NCI-H1092 (cell line): ENCODE measurements around the gene TIMELESS.
"Not testable (repeated sequence)": the region's sequence is repeated elsewhere in the genome, so short reads cannot be mapped to it uniquely, and the experiment has no call there.

Source experiments
- DNase-seq: peaks from one replicate; lab custom pipeline; 2025; lab: John Stamatoyannopoulos, UW

TIMELESS gene

GRCh38 chr12:56404227-56404626 lies 45.0 kb downstream of the TIMELESS start:
- DNase-seq, result not testable (repeated sequence)

- not testable (repeated sequence) for DNase-seq
Observed at GRCh38 chr12:56401612-56402011, 47.6 kb downstream of the TIMELESS start.

- not testable (repeated sequence) for DNase-seq
Observed at GRCh38 chr12:56401125-56401524, 48.1 kb downstream of the TIMELESS start.

GRCh38 chr12:56399466-56399865 lies 49.8 kb downstream of the TIMELESS start:
- not testable (repeated sequence) for DNase-seq

GRCh38 chr12:56398324-56398723 lies 50.9 kb downstream of the TIMELESS start:
- DNase-seq, result no peak

- no peak for DNase-seq
Observed at GRCh38 chr12:56392331-56392730, 56.9 kb downstream of the TIMELESS start.

GRCh38 chr12:56391721-56392120 lies 57.5 kb downstream of the TIMELESS start:
- no peak for DNase-seq

- DNase-seq, result no peak
Observed at GRCh38 chr12:56389412-56389811, 59.8 kb downstream of the TIMELESS start.

- no peak for DNase-seq
Observed at GRCh38 chr12:56387152-56387736, 62.0 kb downstream of the TIMELESS start.

- DNase-seq, result no peak
Observed at GRCh38 chr12:56385873-56386272, 63.4 kb downstream of the TIMELESS start.

GRCh38 chr12:56382611-56383010 lies 66.6 kb downstream of the TIMELESS start:
- no peak for DNase-seq

- no peak for DNase-seq
Observed at GRCh38 chr12:56377989-56378316, 71.3 kb downstream of the TIMELESS start.

GRCh38 chr12:56377310-56377988 lies 71.8 kb downstream of the TIMELESS start:
- no peak for DNase-seq

GRCh38 chr12:56375598-56376434 lies 73.4 kb downstream of the TIMELESS start:
- DNase-seq, result no peak

GRCh38 chr12:56374726-56375597 lies 74.3 kb downstream of the TIMELESS start:
- no peak for DNase-seq

GRCh38 chr12:56373515-56373914 lies 75.7 kb downstream of the TIMELESS start:
- no peak for DNase-seq

GRCh38 chr12:56366948-56367347 lies 82.3 kb downstream of the TIMELESS start:
- no peak for DNase-seq
